GM23338 (cell line): Measurements from ENCODE around the gene GRM4. TPM values are rescaled to one million over a fixed set of nuclear protein-coding genes. Genes with fewer than 3 reads are reported as not detected.
A peak's percentile ranks its signal among the peaks of the same experiment; 100 is the strongest.

Source experiments
- ATAC-seq: fragments of 200-7000 bp; cut with Tn5 transposase; 3 replicates; pipeline ENCODE4 v1.9.1; 2020
- DNase-seq: peaks from one replicate; pipeline ENCODE4 v3.0.0-alpha.2; 2015; ENCODE audit warnings: low spot score
- H2AFZ ChIP-seq: fragments of 200-600 bp; sonication (generic); 2 replicates; pipeline ENCODE4 v1.8.0; 2016; ENCODE audit warnings: antibody characterized with exemption, mild to moderate bottlenecking, moderate library complexity
- H3F3A ChIP-seq: fragments of 200-600 bp; sonication (generic); replicated peaks from 2 replicates; pipeline ENCODE4 v1.8.0; 2017; ENCODE audit warnings: antibody characterized with exemption, mixed run types, low read depth
- H3K27ac ChIP-seq: fragments of 200-600 bp; sonication (generic); 2 replicates; pipeline ENCODE4 v1.6.1; 2016; ENCODE audit warnings: low read depth
- H3K27me3 ChIP-seq: fragments of 200-600 bp; sonication (generic); 2 replicates; pipeline ENCODE4 v1.8.0; 2016; ENCODE audit warnings: mild to moderate bottlenecking, mixed run types, moderate library complexity; ENCODE audit not compliant: insufficient read depth
- H3K36me3 ChIP-seq: fragments of 200-600 bp; sonication (generic); 2 replicates; pipeline ENCODE4 v1.8.0; 2016; ENCODE audit warnings: mild to moderate bottlenecking; ENCODE audit not compliant: insufficient read depth
- H3K4me1 ChIP-seq: fragments of 200-600 bp; sonication (generic); 2 replicates; pipeline ENCODE4 v1.8.0; 2016; ENCODE audit warnings: mild to moderate bottlenecking, moderate library complexity; ENCODE audit not compliant: insufficient read depth
- H3K4me2 ChIP-seq: fragments of 200-600 bp; sonication (generic); 2 replicates; pipeline ENCODE4 v1.7.1; 2017; ENCODE audit warnings: mixed run types
- H3K4me3 ChIP-seq: fragments of 200-600 bp; sonication (generic); 2 replicates; pipeline ENCODE4 v1.6.1; 2016; ENCODE audit warnings: mixed run types
- H3K79me2 ChIP-seq: fragments of 200-600 bp; sonication (generic); replicated peaks from 2 replicates; pipeline ENCODE4 v1.8.0; 2017; ENCODE audit warnings: mild to moderate bottlenecking; ENCODE audit not compliant: insufficient read depth
- H3K9me2 ChIP-seq: fragments of 200-600 bp; sonication (generic); 2 replicates; pipeline ENCODE4 v1.8.0; 2017; ENCODE audit not compliant: insufficient read depth
- H4K20me1 ChIP-seq: fragments of 200-600 bp; sonication (generic); replicated peaks from 2 replicates; pipeline ENCODE4 v1.8.0; 2017; ENCODE audit warnings: mild to moderate bottlenecking; ENCODE audit not compliant: insufficient read depth
- H3K27ac Mint-ChIP-seq: 2 replicates; pipeline ENCODE4 v1.8.0; 2020; ENCODE audit warnings: inconsistent platforms, mild to moderate bottlenecking, moderate library complexity, mixed read lengths
- H3K27me3 Mint-ChIP-seq: 3 replicates; pipeline ENCODE4 v1.8.0; 2022; ENCODE audit warnings: low read depth, mild to moderate bottlenecking, moderate library complexity, mixed read lengths, inconsistent platforms; ENCODE audit not compliant: insufficient read depth, poor library complexity
- H3K36me3 Mint-ChIP-seq: 3 replicates; pipeline ENCODE4 v1.8.0; 2021; ENCODE audit warnings: low read depth, mild to moderate bottlenecking, inconsistent platforms, moderate library complexity, mixed read lengths
- H3K4me1 Mint-ChIP-seq: 3 replicates; pipeline ENCODE4 v1.8.0; 2020; ENCODE audit warnings: mild to moderate bottlenecking, inconsistent platforms, mixed read lengths
- H3K4me3 Mint-ChIP-seq: 3 replicates; pipeline ENCODE4 v1.8.0; 2021; ENCODE audit warnings: moderate library complexity, mild to moderate bottlenecking, inconsistent platforms, mixed read lengths
- H3K9me3 Mint-ChIP-seq: 3 replicates; pipeline ENCODE4 v1.8.0; 2020; ENCODE audit warnings: moderate library complexity, mild to moderate bottlenecking, inconsistent platforms, mixed read lengths
- CTCF ChIP-seq, 2 experiments: fragments of 200-600 bp in 1 of 2; sonication (generic) in 1 of 2; conservative IDR thresholded peaks; 2 replicates each; pipeline versions ENCODE4 v1.5.1 to v1.6.1; 2016 to 2017; ENCODE audit warnings: antibody characterized with exemption in 2 of 2, low read depth in 2 of 2, mild to moderate bottlenecking in 2 of 2, moderate library complexity in 1 of 2
- ETS1 ChIP-seq: IDR thresholded peaks from 2 replicates; pipeline ENCODE4 v1.6.1; 2016; ENCODE audit warnings: antibody characterized with exemption
- JUNB ChIP-seq: IDR thresholded peaks from one replicate; pipeline ENCODE4 v1.6.1; 2016; ENCODE audit warnings: antibody characterized with exemption; ENCODE audit not compliant: unreplicated experiment
- STAT1 ChIP-seq: IDR thresholded peaks from one replicate; pipeline ENCODE4 v1.6.1; 2016; ENCODE audit warnings: antibody characterized with exemption; ENCODE audit not compliant: unreplicated experiment
- ZNF462 ChIP-seq: fragments of 250-450 bp; sonication (Bioruptor Pico); IDR thresholded peaks from 2 replicates; pipeline ENCODE4 v1.5.0; 2020; ENCODE audit warnings: mild to moderate bottlenecking, moderate library complexity
- polyA plus RNA-seq: library from polyadenylated mRNA; unstranded; fragments of >200 nt; fragmentation: Nextera tagmentation; extraction: Ambion mirVana; gene quantifications from 2 replicates; pipeline ENCODE4 v1.2.1, GENCODE V29; 2016
- total RNA-seq: library from RNA; depleted of rRNA; stranded (reverse); fragments of >200 nt; shearing (Covaris generic); gene quantifications from 2 replicates; pipeline ENCODE4 v1.2.3, GENCODE V29; 2014

Gene GRM4
- total and polyA plus RNA-seq, 2 experiments from 2014 or later: 7.0 to 30.6 TPM

GRCh38 chr6:34055223-34055933 is 90.5 kb downstream of the GRM4 start:
- DNase-seq: peak; percentile 82
- no peaks in the 10 kb centered on the region; the same call in 2 of the 3 replicates for H3K9me3 Mint-ChIP-seq
- peaks cover 31% of the 10 kb centered on the region for H3K27me3 Mint-ChIP-seq
- H3F3A ChIP-seq: no peaks in the 10 kb centered on the region; the same call in 1 of the 2 replicates
- H3K27me3 ChIP-seq: no peaks in the 10 kb centered on the region
- H3K27ac Mint-ChIP-seq: no peak overlapping the region
- no peak overlapping the region for H3K4me2 ChIP-seq
- peak; percentile 71 for ATAC-seq
- no peak overlapping the region for H3K27ac ChIP-seq
- no peak overlapping the region for H3K4me3 ChIP-seq
- no peaks in the 10 kb centered on the region for H3K79me2 ChIP-seq
- H2AFZ ChIP-seq: no peak overlapping the region
- H3K36me3 Mint-ChIP-seq: peaks cover 3% of the 10 kb centered on the region; the same call in 1 of the 3 replicates
- H3K4me1 Mint-ChIP-seq: peaks cover 27% of the 10 kb centered on the region
- H4K20me1 ChIP-seq: no peaks in the 10 kb centered on the region; the same call in 1 of the 2 replicates
- no peaks in the 10 kb centered on the region; the same call in 1 of the 2 replicates for H3K36me3 ChIP-seq
- H3K4me1 ChIP-seq: peaks cover 24% of the 10 kb centered on the region
- no peak overlapping the region; the same call in 2 of the 3 replicates for H3K4me3 Mint-ChIP-seq
- TF ChIP-seq ETS1 (no peak), ZNF462 (CRISPR knock-in tag) (no peak), CTCF (conservative IDR thresholded peaks at IDR 0.05; ENCODE audit: low read depth in 2 of 2) (peak; percentile 77 to 91), STAT1 (no peak), JUNB (no peak)
- H3K9me2 ChIP-seq: no peaks in the 10 kb centered on the region
